ENCODE data around the gene KIF26A.

The KIF26A gene

DNA sequence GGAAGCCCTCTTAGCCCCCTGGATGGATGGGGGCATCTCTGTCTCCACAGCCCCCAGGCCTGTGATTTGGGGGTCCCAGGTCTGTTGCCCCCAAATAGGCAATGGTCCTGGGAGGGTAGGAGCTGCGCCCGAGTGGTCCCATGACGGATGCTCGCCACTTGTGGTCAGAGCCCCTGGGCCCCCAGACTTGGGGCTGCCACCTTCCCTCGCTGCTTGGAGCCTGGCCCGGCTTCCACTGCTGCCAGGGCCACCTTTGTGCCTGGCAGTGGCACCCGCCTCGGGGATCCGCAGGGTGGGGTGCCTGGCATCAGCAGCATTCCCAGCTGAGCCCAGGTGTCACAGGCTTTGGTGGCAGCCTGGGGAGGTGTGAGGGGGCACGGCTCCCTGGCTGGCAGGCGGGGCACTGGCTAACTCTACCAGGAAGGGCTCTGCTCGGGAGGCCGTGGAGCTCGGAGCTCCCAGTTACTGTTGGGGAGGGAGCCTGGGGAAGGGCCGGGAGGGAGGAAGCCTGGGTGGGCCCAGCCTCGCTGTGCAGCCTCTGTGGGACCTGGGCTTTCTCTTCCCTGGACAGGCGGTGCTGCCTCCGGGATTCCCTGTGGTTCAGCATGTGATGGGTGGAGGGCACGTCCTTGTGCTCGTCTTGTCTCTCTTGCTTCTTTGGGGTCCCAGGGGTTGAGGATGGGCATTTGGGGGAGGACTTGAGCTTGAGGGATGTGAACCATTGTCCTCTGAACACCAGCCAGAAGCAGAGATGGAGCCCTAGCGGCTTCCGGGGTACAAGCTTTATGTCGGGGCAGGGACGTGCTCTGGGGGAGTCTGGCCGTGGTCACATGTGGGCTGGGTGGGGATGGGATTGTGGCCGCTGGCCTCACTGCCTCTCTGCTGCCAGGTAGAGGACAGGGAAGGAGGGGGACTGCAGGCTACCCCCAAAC lies 5.4 kb downstream of the KIF26A start:
- no peak for DNase-seq (ENCODE audit: low spot score)
- no peak for TF ChIP-seq CTCF (IDR thresholded peaks at IDR 0.05)
- no peak overlapping the region for H3K27ac ChIP-seq
- no peak overlapping the region for H3K4me3 ChIP-seq

GRCh38 chr14:104144453-104144790 lies 6.0 kb downstream of the KIF26A start:
- Histone ChIP-seq H3K27ac (no peak overlapping the region), H3K4me3 (no peak overlapping the region)
- DNase-seq (ENCODE audit: low spot score) = no peak
- no peak for TF ChIP-seq CTCF (IDR thresholded peaks at IDR 0.05)

DNA sequence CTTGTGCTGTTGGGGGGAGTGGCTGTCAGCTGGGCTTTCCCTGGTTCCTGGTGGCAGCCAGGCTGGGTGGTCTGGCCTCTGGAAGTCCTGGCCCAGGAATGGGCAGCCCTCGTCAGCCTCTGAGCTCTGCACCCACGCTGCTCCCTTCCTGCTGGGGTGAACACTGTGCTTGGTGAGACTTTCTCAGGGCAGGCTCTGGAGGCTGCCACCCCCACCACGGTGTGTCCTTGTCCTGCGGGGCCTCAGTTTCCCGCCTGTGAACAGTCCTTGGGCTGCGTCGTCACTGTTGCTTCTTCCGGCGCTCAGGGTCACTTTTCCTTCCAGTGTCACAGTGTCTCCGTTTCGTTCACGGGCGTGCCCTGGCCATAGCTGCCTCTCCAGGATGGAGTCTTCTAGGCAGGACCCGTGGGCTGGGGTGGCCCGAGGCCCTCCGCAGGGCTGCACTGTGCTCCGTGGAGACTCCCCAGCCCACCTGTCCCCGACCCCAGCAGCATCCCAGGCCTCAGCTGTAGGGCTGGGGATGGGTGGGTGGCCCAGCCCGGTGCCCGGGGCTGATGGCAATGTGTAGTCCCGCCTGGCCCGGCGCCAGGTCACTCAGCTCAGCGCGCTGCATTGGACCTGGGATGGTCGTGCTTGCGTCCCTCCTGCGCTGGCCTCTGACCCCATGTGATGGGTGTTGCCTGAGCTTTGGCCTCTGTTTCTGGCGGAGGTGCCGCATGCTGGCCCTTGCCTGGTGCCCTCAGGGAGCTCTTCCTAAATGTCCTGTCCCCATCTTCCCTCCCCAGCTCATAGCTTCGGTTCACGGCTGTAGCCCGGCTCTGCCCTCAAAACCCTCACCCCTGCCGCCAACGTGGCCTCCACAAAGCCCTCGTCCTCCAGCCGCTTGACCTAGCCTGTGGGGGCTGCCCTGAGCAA lies 6.8 kb downstream of the KIF26A start:
- DNase-seq (ENCODE audit: low spot score) = no peak
- Histone ChIP-seq H3K27ac (no peak overlapping the region), H3K4me3 (no peak overlapping the region)
- TF ChIP-seq CTCF (IDR thresholded peaks at IDR 0.05) = no peak

DNA sequence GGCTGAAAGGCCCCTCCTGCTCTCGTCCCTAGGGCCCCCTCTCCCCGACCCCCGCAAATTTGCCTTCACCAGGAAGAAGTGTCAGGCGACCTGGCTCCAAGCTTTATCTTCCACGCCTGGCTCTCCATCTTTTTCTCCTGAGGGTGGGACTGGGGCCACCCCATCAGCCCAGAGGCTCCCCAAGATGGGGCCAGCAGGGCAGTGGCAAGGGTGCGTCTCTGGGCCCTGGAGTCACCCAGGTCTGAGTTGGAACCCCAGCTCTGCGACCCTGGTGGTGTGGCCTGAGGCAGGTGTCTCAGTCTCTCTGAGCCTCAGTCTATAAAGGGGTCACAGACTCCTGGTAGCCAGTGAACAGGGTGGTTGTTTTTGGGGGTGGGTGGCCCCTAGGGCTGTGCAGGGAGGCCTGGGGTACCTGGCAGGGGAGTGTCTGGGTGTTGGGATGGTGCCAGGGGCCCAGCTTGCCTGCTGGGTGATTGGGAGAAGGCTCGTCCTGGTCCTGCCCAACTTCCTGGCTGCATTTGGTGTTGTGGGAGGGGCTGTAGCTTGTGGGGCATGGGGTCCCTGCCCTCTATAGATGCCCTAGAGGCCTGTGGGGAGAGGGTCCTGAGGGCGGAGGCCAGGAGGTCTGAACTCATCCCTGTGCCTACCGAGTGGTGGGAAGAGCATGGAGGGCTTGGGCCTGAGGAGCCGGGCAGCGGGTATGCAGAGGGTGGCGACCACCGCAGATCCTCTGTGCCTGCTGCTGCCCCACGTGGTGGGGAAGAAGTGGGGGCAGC lies 7.6 kb downstream of the KIF26A start:
- TF ChIP-seq CTCF (IDR thresholded peaks at IDR 0.05) = no peak
- no peak for DNase-seq (ENCODE audit: low spot score)
- Histone ChIP-seq H3K27ac (no peak overlapping the region), H3K4me3 (no peak overlapping the region)

GRCh38 chr14:104146651-104147345 lies 8.4 kb downstream of the KIF26A start:
- Histone ChIP-seq H3K4me3 (no peak overlapping the region), H3K27ac (no peak overlapping the region)
- TF ChIP-seq CTCF (IDR thresholded peaks at IDR 0.05) = no peak
- DNase-seq (ENCODE audit: low spot score) = no peak

DNA sequence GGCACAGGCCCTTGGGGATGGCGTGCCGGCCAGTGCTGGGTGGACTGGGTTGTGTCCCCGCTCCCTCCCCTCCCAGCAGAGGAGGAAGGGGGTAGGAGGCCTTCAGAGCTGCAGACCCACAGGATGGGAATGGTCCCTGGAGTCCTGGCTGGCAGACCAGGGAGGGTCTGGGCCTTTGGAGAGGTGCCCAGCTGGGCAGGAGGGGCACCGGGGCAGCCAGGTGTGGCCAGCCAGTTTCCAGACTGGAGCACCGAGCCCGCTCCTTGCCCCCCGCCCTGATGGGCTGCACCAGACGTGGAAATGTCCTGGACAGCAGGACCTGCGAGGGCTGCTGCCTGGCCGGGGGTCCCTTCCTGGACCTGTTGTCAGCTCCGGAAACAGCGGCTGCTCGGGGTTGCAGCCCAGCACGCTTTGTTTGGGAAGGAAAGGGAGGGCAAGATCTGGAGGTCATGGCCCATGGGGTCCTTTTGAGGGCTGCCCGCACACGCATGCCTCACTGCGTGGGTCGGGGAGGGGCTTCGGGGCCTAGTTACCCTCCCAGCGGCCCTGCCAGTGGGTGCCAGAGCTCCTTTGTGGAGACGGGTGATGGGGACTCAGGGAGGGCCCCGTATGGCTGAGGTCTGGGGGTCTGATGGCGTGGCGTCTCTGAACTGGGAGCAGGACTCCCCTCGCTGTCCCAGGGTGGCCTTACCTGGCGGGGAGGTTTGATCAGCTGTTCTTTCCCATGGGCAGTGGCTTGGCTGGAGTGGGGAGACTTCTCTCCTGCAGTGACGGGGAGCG lies 9.1 kb downstream of the KIF26A start:
- H3K27ac ChIP-seq = no peak overlapping the region
- H3K4me3 ChIP-seq = no peak overlapping the region
- no peak for TF ChIP-seq CTCF (IDR thresholded peaks at IDR 0.05)
- no peak for DNase-seq (ENCODE audit: low spot score)
